IMR-90 (cell line): ENCODE measurements around the gene MAOB.

ENCODE experiments used
- MXI1 ChIP-seq: IDR thresholded peaks from 2 replicates; pipeline ENCODE4 v1.6.1; 2012; ENCODE audit warnings: low read depth, mild to moderate bottlenecking, low read length, moderate library complexity, borderline replicate concordance
- POLR2A ChIP-seq: IDR thresholded peaks from 2 replicates; pipeline ENCODE4 v1.6.1; 2012; ENCODE audit warnings: mild to moderate bottlenecking, low read depth, low read length
- RCOR1 ChIP-seq: IDR thresholded peaks from 2 replicates; pipeline ENCODE4 v1.6.1; 2012; ENCODE audit warnings: mild to moderate bottlenecking, low read length, improper control_type of control experiment; ENCODE audit not compliant: insufficient replicate concordance
- SMC3 ChIP-seq: fragments of 150-350 bp; IDR thresholded peaks from 2 replicates; pipeline ENCODE4 v1.6.1; 2016; ENCODE audit warnings: low read depth, mild to moderate bottlenecking, antibody characterized with exemption, low read length, moderate library complexity
- TF ChIP-seq, protein P1 (sequence below): conservative IDR thresholded peaks from 2 replicates; pipeline ENCODE4 v1.5.1; 2012; ENCODE audit warnings: mild to moderate bottlenecking, low read depth, low read length, improper control_type of control experiment
- TF ChIP-seq, protein P2 (sequence below): fragments of 150-350 bp; IDR thresholded peaks from 2 replicates; pipeline ENCODE4 v1.6.1; 2017; ENCODE audit warnings: mild to moderate bottlenecking, antibody characterized with exemption, low read length, low read depth

DNA sequence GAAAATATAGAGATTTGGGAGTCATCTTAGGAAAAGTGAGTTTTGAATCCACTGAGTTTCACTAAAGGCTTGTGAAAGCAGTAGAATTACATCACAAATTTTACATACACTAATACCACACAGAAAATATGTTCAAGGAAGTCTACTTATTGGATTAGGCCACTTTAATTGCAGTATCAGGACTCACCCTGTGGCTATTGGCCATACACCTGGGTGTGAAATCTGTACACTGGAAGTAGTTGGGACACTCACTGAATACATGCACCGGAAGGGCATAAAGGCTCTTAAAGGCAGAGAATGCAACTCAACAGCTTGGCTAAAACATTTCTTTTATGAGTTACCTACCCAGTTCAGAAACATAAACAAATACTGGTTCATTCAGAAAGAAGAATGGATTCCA lies 19.8 kb downstream of the MAOB start:
- TF ChIP-seq, protein P1, sequence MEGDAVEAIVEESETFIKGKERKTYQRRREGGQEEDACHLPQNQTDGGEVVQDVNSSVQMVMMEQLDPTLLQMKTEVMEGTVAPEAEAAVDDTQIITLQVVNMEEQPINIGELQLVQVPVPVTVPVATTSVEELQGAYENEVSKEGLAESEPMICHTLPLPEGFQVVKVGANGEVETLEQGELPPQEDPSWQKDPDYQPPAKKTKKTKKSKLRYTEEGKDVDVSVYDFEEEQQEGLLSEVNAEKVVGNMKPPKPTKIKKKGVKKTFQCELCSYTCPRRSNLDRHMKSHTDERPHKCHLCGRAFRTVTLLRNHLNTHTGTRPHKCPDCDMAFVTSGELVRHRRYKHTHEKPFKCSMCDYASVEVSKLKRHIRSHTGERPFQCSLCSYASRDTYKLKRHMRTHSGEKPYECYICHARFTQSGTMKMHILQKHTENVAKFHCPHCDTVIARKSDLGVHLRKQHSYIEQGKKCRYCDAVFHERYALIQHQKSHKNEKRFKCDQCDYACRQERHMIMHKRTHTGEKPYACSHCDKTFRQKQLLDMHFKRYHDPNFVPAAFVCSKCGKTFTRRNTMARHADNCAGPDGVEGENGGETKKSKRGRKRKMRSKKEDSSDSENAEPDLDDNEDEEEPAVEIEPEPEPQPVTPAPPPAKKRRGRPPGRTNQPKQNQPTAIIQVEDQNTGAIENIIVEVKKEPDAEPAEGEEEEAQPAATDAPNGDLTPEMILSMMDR: no peak
- no peak for TF ChIP-seq MXI1
- no peak for TF ChIP-seq SMC3
- no peak for TF ChIP-seq POLR2A
- TF ChIP-seq, protein P2, sequence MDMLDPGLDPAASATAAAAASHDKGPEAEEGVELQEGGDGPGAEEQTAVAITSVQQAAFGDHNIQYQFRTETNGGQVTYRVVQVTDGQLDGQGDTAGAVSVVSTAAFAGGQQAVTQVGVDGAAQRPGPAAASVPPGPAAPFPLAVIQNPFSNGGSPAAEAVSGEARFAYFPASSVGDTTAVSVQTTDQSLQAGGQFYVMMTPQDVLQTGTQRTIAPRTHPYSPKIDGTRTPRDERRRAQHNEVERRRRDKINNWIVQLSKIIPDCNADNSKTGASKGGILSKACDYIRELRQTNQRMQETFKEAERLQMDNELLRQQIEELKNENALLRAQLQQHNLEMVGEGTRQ: no peak
- no peak for TF ChIP-seq RCOR1
